DMS114 treated with DMSO at 0.1 percent for 48 hours (cell line): ENCODE results near the gene PSMG3.

ENCODE experiments used
- DNase-seq: peaks from one replicate; lab custom pipeline; 2025; ENCODE audit not compliant: unreplicated experiment; lab: John Stamatoyannopoulos, UW

The PSMG3 gene

GRCh38 chr7:1580422-1581030, 10.7 kb upstream of the PSMG3 start:
- no peak for DNase-seq

- DNase-seq: peak; percentile 44
Observed at GRCh38 chr7:1579481-1580421, 9.9 kb upstream of the PSMG3 start.

- DNase-seq: no peak
Observed at GRCh38 chr7:1578513-1578912, 8.7 kb upstream of the PSMG3 start.

- no peak for DNase-seq
Observed at GRCh38 chr7:1576521-1577253, 6.9 kb upstream of the PSMG3 start.

GRCh38 chr7:1575809-1576208, 6.0 kb upstream of the PSMG3 start:
- DNase-seq: no peak

GRCh38 chr7:1572111-1572822, 2.4 kb upstream of the PSMG3 start:
- no peak for DNase-seq

GRCh38 chr7:1569440-1569832, 396 bp downstream of the PSMG3 start:
- no peak for DNase-seq

GRCh38 chr7:1569016-1569415, 816 bp downstream of the PSMG3 start:
- DNase-seq: peak; percentile 7

GRCh38 chr7:1567896-1568510, 1.8 kb downstream of the PSMG3 start:
- no peak for DNase-seq

- no peak for DNase-seq
Observed at GRCh38 chr7:1567049-1567771, 2.6 kb downstream of the PSMG3 start.

- no peak for DNase-seq
Observed at GRCh38 chr7:1566687-1567048, 3.2 kb downstream of the PSMG3 start.

GRCh38 chr7:1564603-1565022, 5.2 kb downstream of the PSMG3 start:
- DNase-seq: no peak

GRCh38 chr7:1563981-1564602, 5.7 kb downstream of the PSMG3 start:
- DNase-seq: no peak

GRCh38 chr7:1562597-1563051, 7.2 kb downstream of the PSMG3 start:
- DNase-seq: no peak

- DNase-seq: no peak
Observed at GRCh38 chr7:1562116-1562515, 7.7 kb downstream of the PSMG3 start.

GRCh38 chr7:1561036-1561940, 8.5 kb downstream of the PSMG3 start:
- no peak for DNase-seq

GRCh38 chr7:1560620-1561031, 9.2 kb downstream of the PSMG3 start:
- DNase-seq: no peak
